GM18951 (cell line): ENCODE data around the gene POM121C.
"Not testable (repeated sequence)": the region's sequence is repeated elsewhere in the genome, so short reads cannot be mapped to it uniquely, and the experiment has no call there.

Source experiments
- in situ Hi-C: fragments of 300-500 bp; cut with MboI; formaldehyde crosslinking; loops from one replicate; pipeline ENCODE4 v1.12.0; 2022; ENCODE audit warnings: low sequenced_read_pairs, mixed read lengths, inconsistent platforms; ENCODE audit not compliant: unreplicated experiment

The POM121C gene

GRCh38 chr7:75403455-75404443 lies 82.3 kb downstream of the POM121C start:
- in situ Hi-C loops, result not testable (repeated sequence)

DNA sequence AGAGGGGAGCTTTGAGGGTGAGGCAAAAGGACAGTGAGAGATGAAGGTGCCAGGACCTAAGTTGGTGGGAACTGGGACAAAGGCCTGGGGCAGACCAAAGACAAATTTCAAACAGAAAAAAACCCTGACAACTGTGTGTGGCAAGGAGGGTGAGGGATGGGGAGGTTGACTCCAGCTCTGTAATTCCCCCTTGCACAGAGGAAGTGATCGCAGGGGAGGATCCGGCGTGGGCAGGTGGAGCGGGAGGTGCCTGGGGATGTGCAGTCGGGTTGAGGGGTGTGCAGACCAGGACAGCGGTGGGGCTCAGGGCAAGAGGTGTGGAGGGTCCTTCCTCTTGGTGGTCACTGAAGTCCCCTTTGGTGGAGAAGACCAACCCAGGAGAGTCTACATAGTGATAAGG lies 85.5 kb downstream of the POM121C start:
- in situ Hi-C loops, result not testable (repeated sequence)

DNA sequence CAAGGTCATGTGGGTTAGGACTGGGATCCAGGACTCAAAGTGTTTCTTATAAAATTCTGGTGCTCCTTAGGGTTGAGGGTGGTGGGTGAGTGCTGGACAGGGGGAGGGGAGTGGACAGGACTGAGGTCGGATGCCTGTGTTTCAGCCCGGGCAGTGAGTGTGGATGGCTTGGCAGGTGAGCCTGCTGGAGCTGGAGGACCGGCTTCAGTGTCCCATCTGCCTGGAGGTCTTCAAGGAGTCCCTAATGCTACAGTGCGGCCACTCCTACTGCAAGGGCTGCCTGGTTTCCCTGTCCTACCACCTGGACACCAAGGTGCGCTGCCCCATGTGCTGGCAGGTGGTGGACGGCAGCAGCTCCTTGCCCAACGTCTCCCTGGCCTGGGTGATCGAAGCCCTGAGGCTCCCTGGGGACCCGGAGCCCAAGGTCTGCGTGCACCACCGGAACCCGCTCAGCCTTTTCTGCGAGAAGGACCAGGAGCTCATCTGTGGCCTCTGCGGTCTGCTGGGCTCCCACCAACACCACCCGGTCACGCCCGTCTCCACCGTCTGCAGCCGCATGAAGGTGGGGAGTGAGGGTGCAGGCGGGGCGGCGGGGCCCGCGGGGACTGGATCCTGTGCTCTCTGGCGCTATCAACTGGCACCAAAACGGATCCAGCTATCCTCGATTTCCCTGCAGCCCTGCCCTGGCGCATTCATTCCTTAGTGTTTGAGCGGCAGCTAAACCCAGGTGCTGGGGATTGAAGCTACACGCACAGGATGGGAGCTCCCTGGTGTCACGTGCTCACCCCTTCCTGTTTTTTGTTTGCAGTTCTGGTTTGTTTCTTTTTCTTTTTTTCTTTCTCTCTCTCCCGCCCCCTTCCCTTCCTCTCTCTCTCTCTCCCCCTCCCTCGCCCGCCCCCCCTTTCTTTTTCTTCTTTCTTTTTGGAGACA lies 87.1 kb downstream of the POM121C start:
- in situ Hi-C loops, result not testable (repeated sequence)

GRCh38 chr7:75397865-75398264 lies 88.2 kb downstream of the POM121C start:
- in situ Hi-C loops, result not testable (repeated sequence)

GRCh38 chr7:75395329-75395728 lies 90.8 kb downstream of the POM121C start, which contains the start of gene TRIM73:
Gene TRIM73, plus strand, starts transcription at chr7:75395629. Its CDS starts 3,305 bp downstream, at chr7:75398934.
- in situ Hi-C loops, result not testable (repeated sequence)

DNA sequence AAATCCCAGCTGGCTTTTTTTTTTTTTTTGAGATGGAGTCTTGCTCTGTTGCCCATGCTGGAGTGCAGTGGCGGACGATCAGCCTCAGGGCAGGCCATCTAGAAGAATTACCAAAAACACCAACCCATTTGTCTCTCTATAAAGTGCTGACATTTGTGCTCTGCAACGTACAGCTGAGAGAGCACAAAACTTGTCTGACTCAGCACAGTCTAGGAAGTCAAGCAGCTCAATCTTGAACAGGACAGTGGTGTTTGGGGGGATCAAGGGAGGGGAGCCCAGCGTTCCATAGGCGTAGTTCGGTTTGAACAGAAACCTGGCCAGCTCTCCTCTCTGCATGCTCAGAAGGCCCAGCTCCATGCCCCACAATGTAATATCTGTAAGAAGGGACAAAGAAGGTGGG lies 92.9 kb downstream of the POM121C start:
- in situ Hi-C loops, result not testable (repeated sequence)

DNA sequence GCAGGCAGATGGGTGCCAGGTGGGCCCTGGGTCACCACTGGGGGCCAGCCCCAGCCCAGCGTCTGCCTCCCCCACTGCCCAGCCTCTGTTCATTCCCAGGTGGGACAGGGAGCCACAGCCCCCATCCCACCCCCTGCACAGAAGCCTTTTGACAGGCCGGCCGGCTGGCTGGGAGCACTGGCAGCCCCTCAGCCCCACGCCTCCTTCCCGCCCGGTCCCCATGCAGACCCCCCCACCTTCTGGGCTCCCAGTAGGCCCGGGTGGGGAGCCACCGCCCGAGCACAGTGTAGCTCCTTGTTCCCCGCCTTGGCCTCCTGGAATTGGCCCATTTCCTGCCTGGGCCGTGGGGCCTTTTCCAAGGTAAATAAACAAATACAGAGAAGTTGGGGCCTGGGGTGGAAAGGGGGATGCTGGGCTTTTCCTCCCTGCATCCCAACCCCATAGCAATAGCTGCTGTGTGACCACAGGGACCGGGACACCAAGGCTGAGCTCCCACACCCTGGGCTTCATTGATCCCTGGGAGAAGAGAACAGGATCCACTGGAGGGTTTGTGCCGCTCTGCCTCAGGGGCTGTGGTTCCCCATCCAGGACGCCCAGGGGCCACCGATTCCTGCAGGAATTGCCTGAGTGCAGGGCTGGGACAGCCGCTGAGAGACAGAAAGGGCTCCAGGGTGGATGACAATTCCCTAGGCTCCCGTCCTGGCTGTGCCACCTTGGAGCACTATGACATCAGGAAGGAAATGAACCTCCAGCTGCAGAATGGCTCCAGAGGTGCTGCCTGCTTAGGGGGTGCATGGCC lies 111.4 kb downstream of the POM121C start:
- in situ Hi-C loops, result not testable (repeated sequence)

GRCh38 chr7:75374144-75374518 lies 112.0 kb downstream of the POM121C start:
- in situ Hi-C loops, result not testable (repeated sequence)

DNA sequence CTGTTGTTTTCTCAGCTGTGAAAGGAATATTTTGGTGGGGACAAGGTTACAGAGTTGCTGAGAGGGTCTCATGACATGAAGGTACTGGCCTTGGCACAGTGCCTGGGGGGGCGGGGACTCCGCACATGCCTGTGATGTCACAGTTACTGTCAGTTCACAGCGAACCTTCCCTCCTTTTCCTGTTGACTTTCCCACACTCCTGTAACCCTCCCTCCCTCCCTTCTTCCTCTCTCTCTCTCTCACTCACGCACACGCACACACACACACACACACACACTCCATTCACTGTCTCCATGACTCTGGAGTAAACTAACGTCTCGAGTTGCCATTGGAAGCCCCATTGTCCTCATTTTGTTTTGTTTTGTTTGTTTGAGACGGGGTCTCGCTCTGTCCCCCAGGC lies 118.8 kb downstream of the POM121C start:
- in situ Hi-C loops, result not testable (repeated sequence)
